Measurements from ENCODE around the gene U2AF1L4.

U2AF1L4 gene

DNA sequence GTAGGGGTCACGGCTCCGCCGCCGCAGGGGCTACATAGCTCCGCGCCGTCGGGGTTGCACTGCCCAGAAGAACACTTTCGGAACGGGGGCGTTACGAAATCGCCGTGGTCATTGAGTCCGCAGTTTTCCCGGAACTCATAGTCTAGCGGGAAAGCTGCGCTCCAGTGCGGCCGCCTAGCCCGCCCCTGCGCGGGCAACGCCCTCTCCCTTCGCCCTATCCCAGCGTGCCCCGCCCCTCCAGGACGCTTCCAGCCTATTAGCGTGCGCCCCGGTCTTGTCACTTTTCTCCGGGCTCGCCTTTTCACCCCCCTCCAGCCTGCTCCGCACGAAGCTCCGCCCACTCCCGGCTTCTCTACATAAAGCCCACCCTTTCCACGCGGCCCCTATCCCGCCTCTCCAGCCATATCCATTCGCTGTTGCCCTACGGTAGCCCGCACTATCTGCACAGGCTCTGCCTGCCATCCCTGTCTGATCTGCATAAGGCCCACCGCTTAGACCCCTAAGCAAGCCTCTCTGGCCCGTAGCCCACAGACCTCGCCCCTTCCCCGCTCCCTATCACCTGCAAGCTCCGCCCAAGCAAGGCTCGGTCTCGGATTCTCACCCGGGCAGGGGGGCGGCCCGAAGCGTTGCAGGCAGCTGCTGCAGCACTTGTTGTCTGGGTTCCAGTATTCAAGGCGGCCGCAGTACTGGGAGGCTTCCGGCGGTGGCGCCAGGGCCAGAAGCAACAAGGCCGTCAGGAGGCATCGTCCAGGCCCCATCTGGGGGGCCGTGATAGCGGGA is 4.6 kb downstream of the U2AF1L4 start:
- Histone ChIP-seq H3K9me3 (ENCODE audit: control insufficient read depth in 5 of 5, low read length in 5 of 5) (no peaks in the 10 kb centered on the region), H3K36me3 (ENCODE audit: control insufficient read depth in 5 of 5, insufficient read depth in 5 of 5, low read length in 5 of 5) (peaks cover 0 to 50% (median 34%) of the 10 kb centered on the region in 5 donors), H3K27ac (ENCODE audit: low read depth, low read length) (peak overlapping the region; percentile 80), H3K27me3 (ENCODE audit: control insufficient read depth in 5 of 5, insufficient read depth in 4 of 5, low read length in 5 of 5) (no peaks in the 10 kb centered on the region), H3K4me1 (ENCODE audit: control insufficient read depth in 5 of 5, insufficient read depth in 5 of 5, low read length in 5 of 5) (peaks cover 10 to 43% (median 30%) of the 10 kb centered on the region in 5 donors), H3K9ac (ENCODE audit: low read length in 5 of 5) (peak overlapping the region in 4 of 5 donors; percentile 71 to 84 (median 76)), H3K4me3 (ENCODE audit: low read depth in 1 of 5, low read length in 5 of 5) (peak overlapping the region; percentile 72 to 89 (median 81))

GRCh38 chr19:35740108-35740422 is 5.2 kb downstream of the U2AF1L4 start:
- Histone ChIP-seq H3K27me3 (ENCODE audit: control insufficient read depth in 5 of 5, insufficient read depth in 4 of 5, low read length in 5 of 5) (no peaks in the 10 kb centered on the region), H3K9ac (ENCODE audit: low read length in 5 of 5) (peak overlapping the region; percentile 8 to 77 (median 71)), H3K36me3 (ENCODE audit: control insufficient read depth in 5 of 5, insufficient read depth in 5 of 5, low read length in 5 of 5) (peaks cover 0 to 55% (median 40%) of the 10 kb centered on the region in 5 donors), H3K4me1 (ENCODE audit: control insufficient read depth in 5 of 5, insufficient read depth in 5 of 5, low read length in 5 of 5) (peaks cover 10 to 42% (median 29%) of the 10 kb centered on the region in 5 donors), H3K4me3 (ENCODE audit: low read depth in 1 of 5, low read length in 5 of 5) (peak overlapping the region in 4 of 5 donors; percentile 55 to 83 (median 68)), H3K27ac (ENCODE audit: low read depth, low read length) (peak overlapping the region; percentile 80), H3K9me3 (ENCODE audit: control insufficient read depth in 5 of 5, low read length in 5 of 5) (no peaks in the 10 kb centered on the region)

GRCh38 chr19:35739275-35740107 is 5.7 kb downstream of the U2AF1L4 start:
- Histone ChIP-seq H3K4me3 (ENCODE audit: low read depth in 1 of 5, low read length in 5 of 5) (peak overlapping the region in 4 of 5 donors; percentile 55 to 83 (median 68)), H3K36me3 (ENCODE audit: control insufficient read depth in 5 of 5, insufficient read depth in 5 of 5, low read length in 5 of 5) (peaks cover 0 to 61% (median 45%) of the 10 kb centered on the region in 5 donors), H3K4me1 (ENCODE audit: control insufficient read depth in 5 of 5, insufficient read depth in 5 of 5, low read length in 5 of 5) (peaks cover 6 to 38% (median 27%) of the 10 kb centered on the region in 5 donors), H3K27ac (ENCODE audit: low read depth, low read length) (peak overlapping the region; percentile 80), H3K9ac (ENCODE audit: low read length in 5 of 5) (peak overlapping the region; percentile 8 to 77 (median 71)), H3K9me3 (ENCODE audit: control insufficient read depth in 5 of 5, low read length in 5 of 5) (no peaks in the 10 kb centered on the region), H3K27me3 (ENCODE audit: control insufficient read depth in 5 of 5, insufficient read depth in 4 of 5, low read length in 5 of 5) (no peaks in the 10 kb centered on the region)

DNA sequence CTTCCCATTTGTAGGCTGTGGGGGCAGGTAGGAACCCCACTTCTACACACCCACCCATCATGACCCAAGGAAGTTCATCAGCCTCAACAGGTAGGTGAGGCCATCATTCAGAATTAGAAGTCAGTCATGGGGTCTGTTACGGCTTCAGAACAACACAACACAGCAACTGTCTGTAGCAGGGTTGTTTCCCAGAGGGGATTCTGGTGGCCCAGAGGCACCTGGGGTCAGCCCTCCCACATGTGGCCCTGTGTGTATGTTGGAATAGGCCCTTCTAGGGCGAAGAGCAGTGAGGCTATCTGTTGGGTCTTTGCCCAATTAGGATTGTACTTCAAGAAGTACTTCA is 6.4 kb downstream of the U2AF1L4 start:
- Histone ChIP-seq H3K27me3 (ENCODE audit: control insufficient read depth in 5 of 5, insufficient read depth in 4 of 5, low read length in 5 of 5) (no peaks in the 10 kb centered on the region), H3K36me3 (ENCODE audit: control insufficient read depth in 5 of 5, insufficient read depth in 5 of 5, low read length in 5 of 5) (peaks cover 0 to 64% (median 52%) of the 10 kb centered on the region in 5 donors), H3K9ac (ENCODE audit: low read length in 5 of 5) (peak overlapping the region in 2 of 5 donors; percentile 8 to 77), H3K4me3 (ENCODE audit: low read depth in 1 of 5, low read length in 5 of 5) (no peak overlapping the region), H3K27ac (ENCODE audit: low read depth, low read length) (no peak overlapping the region), H3K9me3 (ENCODE audit: control insufficient read depth in 5 of 5, low read length in 5 of 5) (no peaks in the 10 kb centered on the region), H3K4me1 (ENCODE audit: control insufficient read depth in 5 of 5, insufficient read depth in 5 of 5, low read length in 5 of 5) (peaks cover 6 to 32% (median 20%) of the 10 kb centered on the region in 5 donors)

DNA sequence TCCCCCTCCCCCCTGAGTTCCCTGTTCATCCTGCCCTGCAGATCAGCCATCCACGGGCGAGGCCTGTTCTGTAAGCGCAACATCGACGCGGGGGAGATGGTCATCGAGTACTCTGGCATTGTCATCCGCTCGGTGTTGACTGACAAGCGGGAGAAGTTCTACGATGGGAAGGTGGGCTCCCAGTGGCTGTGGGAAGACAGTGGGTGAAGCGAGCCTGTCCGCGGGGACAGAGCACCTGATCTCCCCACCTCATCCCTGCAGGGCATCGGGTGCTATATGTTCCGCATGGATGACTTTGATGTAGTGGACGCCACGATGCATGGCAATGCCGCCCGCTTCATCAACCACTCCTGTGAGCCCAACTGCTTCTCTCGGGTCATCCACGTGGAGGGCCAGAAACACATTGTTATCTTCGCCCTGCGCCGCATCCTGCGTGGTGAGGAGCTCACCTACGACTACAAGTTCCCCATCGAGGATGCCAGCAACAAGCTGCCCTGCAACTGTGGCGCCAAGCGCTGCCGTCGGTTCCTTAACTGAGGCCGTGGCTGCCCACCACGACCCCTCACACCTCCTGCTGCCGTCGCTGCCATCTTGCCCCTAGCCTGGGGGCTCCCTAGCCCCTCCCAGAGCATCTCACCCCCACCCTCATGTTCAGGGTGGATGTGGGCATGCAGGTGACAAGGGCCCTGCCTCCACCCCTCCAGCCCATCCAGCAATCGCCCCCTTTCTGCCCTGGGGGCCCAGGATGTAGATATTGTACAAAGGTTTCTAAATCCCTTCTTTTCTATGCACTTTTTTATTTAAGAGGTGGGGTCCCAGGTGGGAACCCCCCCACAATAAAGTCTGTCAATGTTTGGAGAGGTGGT is 7.0 kb downstream of the U2AF1L4 start:
- H3K4me3 ChIP-seq (ENCODE audit: low read depth in 1 of 5, low read length in 5 of 5) = no peak overlapping the region
- no peak overlapping the region for H3K27ac ChIP-seq (ENCODE audit: low read depth, low read length)
- H3K27me3 ChIP-seq (ENCODE audit: control insufficient read depth in 5 of 5, insufficient read depth in 4 of 5, low read length in 5 of 5) = no peaks in the 10 kb centered on the region
- no peak overlapping the region for H3K9ac ChIP-seq (ENCODE audit: low read length in 5 of 5)
- peaks cover 0 to 67% (median 57%) of the 10 kb centered on the region in 5 donors for H3K36me3 ChIP-seq (ENCODE audit: control insufficient read depth in 5 of 5, insufficient read depth in 5 of 5, low read length in 5 of 5)
- H3K4me1 ChIP-seq (ENCODE audit: control insufficient read depth in 5 of 5, insufficient read depth in 5 of 5, low read length in 5 of 5) = peaks cover 6 to 30% (median 19%) of the 10 kb centered on the region in 5 donors
- no peaks in the 10 kb centered on the region for H3K9me3 ChIP-seq (ENCODE audit: control insufficient read depth in 5 of 5, low read length in 5 of 5)

- Histone ChIP-seq H3K4me3 (ENCODE audit: low read depth in 1 of 5, low read length in 5 of 5) (no peak overlapping the region), H3K27ac (ENCODE audit: low read depth, low read length) (no peak overlapping the region), H3K9ac (ENCODE audit: low read length in 5 of 5) (peak overlapping the region in 1 of 5 donors; percentile 39), H3K36me3 (ENCODE audit: control insufficient read depth in 5 of 5, insufficient read depth in 5 of 5, low read length in 5 of 5) (peaks cover 0 to 68% (median 60%) of the 10 kb centered on the region in 5 donors), H3K4me1 (ENCODE audit: control insufficient read depth in 5 of 5, insufficient read depth in 5 of 5, low read length in 5 of 5) (peaks cover 6 to 26% (median 19%) of the 10 kb centered on the region in 5 donors), H3K9me3 (ENCODE audit: control insufficient read depth in 5 of 5, low read length in 5 of 5) (no peaks in the 10 kb centered on the region), H3K27me3 (ENCODE audit: control insufficient read depth in 5 of 5, insufficient read depth in 4 of 5, low read length in 5 of 5) (no peaks in the 10 kb centered on the region)
Observed at GRCh38 chr19:35736913-35737886, 8.0 kb downstream of the U2AF1L4 start.

DNA sequence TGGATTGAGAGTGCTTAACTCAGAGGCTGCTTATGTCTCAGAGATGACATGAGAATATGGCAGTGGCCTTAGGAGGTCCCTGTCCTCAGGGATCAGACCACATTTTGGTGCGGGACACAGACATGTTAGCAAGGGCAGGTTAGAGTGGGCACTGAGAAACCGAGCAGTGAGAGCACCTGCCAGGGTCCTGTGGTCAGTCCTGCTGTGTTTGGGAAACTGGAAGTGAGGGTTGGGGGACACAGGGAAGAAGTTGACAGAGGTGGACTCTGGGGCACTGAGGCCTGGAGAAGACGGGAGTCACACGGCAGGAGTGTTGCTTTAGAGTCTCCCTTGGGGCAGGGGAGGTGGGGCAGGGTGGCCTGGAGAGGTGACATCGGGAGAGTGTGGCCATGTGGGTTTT is 10.3 kb downstream of the U2AF1L4 start:
- peaks cover 0 to 91% (median 83%) of the 10 kb centered on the region in 5 donors for H3K36me3 ChIP-seq (ENCODE audit: control insufficient read depth in 5 of 5, insufficient read depth in 5 of 5, low read length in 5 of 5)
- peaks cover 2 to 15% (median 9%) of the 10 kb centered on the region in 5 donors for H3K4me1 ChIP-seq (ENCODE audit: control insufficient read depth in 5 of 5, insufficient read depth in 5 of 5, low read length in 5 of 5)
- no peak overlapping the region for H3K9ac ChIP-seq (ENCODE audit: low read length in 5 of 5)
- no peaks in the 10 kb centered on the region for H3K9me3 ChIP-seq (ENCODE audit: control insufficient read depth in 5 of 5, low read length in 5 of 5)
- H3K4me3 ChIP-seq (ENCODE audit: low read depth in 1 of 5, low read length in 5 of 5) = no peak overlapping the region
- H3K27me3 ChIP-seq (ENCODE audit: control insufficient read depth in 5 of 5, insufficient read depth in 4 of 5, low read length in 5 of 5) = no peaks in the 10 kb centered on the region
- H3K27ac ChIP-seq (ENCODE audit: low read depth, low read length) = no peak overlapping the region

- Histone ChIP-seq H3K9ac (ENCODE audit: low read length in 5 of 5) (no peak overlapping the region), H3K4me1 (ENCODE audit: control insufficient read depth in 5 of 5, insufficient read depth in 5 of 5, low read length in 5 of 5) (peaks cover 0 to 9% (median 4%) of the 10 kb centered on the region in 5 donors), H3K4me3 (ENCODE audit: low read depth in 1 of 5, low read length in 5 of 5) (no peak overlapping the region), H3K9me3 (ENCODE audit: control insufficient read depth in 5 of 5, low read length in 5 of 5) (no peaks in the 10 kb centered on the region), H3K27ac (ENCODE audit: low read depth, low read length) (no peak overlapping the region), H3K36me3 (ENCODE audit: control insufficient read depth in 5 of 5, insufficient read depth in 5 of 5, low read length in 5 of 5) (peaks cover 0 to 96% (median 90%) of the 10 kb centered on the region in 5 donors), H3K27me3 (ENCODE audit: control insufficient read depth in 5 of 5, insufficient read depth in 4 of 5, low read length in 5 of 5) (no peaks in the 10 kb centered on the region)
Observed at GRCh38 chr19:35734273-35734672, 10.9 kb downstream of the U2AF1L4 start.
